Measurements from ENCODE around the gene RXRG. TPM values are rescaled to one million over a fixed set of nuclear protein-coding genes. Genes with fewer than 3 reads are reported as not detected.

RXRG gene
- total and polyA plus RNA-seq, 2 donors (not counting 3 experiments of a cell fraction or from before 2014, with no cell fraction given) = not detected

DNA sequence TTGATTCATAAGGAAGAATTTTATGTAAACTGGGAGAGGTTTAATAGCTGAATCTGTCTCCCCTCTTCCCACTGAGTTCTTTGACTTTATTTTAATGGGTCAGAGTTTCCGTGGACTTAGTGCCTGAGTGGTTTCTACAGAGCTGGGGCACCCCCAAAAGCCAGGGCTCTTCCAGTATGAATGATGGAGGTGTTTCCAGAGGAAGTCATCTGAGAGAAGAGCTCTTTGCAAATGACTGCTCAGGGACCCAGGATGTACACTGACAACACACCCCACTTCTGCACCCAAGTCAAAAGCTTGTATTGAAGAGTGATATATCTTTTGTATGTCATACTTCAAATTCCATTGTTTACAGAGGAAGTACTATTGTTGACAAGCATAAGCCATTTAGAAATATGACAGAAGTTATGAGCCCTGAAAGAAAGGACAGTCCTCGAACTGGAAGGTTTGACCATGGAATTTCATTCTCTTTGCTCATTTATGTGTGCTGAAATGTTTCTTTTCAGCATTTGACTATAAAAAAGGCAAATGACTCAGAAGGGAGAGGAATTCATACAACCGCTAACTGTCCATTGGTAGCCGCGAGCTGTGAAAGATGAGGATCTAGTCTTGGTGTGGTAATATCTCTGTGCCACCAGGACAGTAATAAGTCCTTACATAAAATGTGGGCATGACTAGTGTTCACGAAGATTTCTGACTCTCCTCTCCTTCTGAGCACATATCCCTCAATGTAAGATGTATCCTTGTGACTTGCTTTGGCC is 63.0 kb downstream of the RXRG start:
- ChIA-PET CTCF (interaction anchor here (0.9 to 1.9 kb wide), 5 partner anchors 12 to 211 kb away, joined by 3 to 9 read pairs (median 4); no protein-coding TSS in a partner anchor), POLR2A (no interaction called here)
- no peak overlapping the region for H3K27ac ChIP-seq (ENCODE audit: insufficient read depth, low read depth, low read length)
- H4K20me1 ChIP-seq (replicated peaks; ENCODE audit: control insufficient read depth, extremely low read depth, insufficient read depth, low read length) = no peaks in the 10 kb centered on the region
- no peak overlapping the region for H3K9ac ChIP-seq (replicated peaks; ENCODE audit: extremely low read depth, insufficient read depth, low read length)
- H3K4me2 ChIP-seq (ENCODE audit: insufficient read depth, low read length) = no peak overlapping the region
- no peaks in the 10 kb centered on the region for H3K36me3 ChIP-seq (ENCODE audit: control insufficient read depth in 2 of 2, extremely low read depth in 1 of 2, insufficient read depth in 2 of 2, low read length in 2 of 2)
- no peaks in the 10 kb centered on the region for H3K9me3 ChIP-seq (replicated peaks; ENCODE audit: control insufficient read depth, insufficient read depth, low read length)
- H3K4me3 ChIP-seq (replicated peaks in 1 of 3; ENCODE audit: insufficient read depth in 1 of 3, low read depth in 1 of 3, low read length in 3 of 3) = no peak overlapping the region
- no peaks in the 10 kb centered on the region for H3K9me1 ChIP-seq (replicated peaks; ENCODE audit: control insufficient read depth, extremely low read depth, insufficient read depth, low read length)
- TF ChIP-seq POLR2A (IDR thresholded peaks at IDR 0.05; ENCODE audit: low read depth, low read length) (no peak), EZH2 (IDR thresholded peaks at IDR 0.05; ENCODE audit: borderline replicate concordance, low read depth, low read length, severe bottlenecking) (no peak), GATA2 (IDR thresholded peaks at IDR 0.05; ENCODE audit: insufficient read depth, insufficient read length, low read depth, low read length) (no peak), MYC (IDR thresholded peaks at IDR 0.05; ENCODE audit: low read depth, low read length) (no peak), POLR2AphosphoS5 (IDR thresholded peaks at IDR 0.05; ENCODE audit: insufficient read depth, low read depth, low read length) (no peak), FOS (IDR thresholded peaks at IDR 0.05; ENCODE audit: borderline replicate concordance, insufficient read depth, low read length) (no peak), JUN (IDR thresholded peaks at IDR 0.05; ENCODE audit: borderline replicate concordance, insufficient read depth, insufficient read length, low read depth) (no peak)
- TF ChIP-seq, protein P1, sequence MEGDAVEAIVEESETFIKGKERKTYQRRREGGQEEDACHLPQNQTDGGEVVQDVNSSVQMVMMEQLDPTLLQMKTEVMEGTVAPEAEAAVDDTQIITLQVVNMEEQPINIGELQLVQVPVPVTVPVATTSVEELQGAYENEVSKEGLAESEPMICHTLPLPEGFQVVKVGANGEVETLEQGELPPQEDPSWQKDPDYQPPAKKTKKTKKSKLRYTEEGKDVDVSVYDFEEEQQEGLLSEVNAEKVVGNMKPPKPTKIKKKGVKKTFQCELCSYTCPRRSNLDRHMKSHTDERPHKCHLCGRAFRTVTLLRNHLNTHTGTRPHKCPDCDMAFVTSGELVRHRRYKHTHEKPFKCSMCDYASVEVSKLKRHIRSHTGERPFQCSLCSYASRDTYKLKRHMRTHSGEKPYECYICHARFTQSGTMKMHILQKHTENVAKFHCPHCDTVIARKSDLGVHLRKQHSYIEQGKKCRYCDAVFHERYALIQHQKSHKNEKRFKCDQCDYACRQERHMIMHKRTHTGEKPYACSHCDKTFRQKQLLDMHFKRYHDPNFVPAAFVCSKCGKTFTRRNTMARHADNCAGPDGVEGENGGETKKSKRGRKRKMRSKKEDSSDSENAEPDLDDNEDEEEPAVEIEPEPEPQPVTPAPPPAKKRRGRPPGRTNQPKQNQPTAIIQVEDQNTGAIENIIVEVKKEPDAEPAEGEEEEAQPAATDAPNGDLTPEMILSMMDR (IDR thresholded peaks at IDR 0.05; ENCODE audit: extremely low read depth in 1 of 2, insufficient read depth in 1 of 2, low read depth in 1 of 2, low read length in 2 of 2) = no peak
- TF ChIP-seq, protein P2, sequence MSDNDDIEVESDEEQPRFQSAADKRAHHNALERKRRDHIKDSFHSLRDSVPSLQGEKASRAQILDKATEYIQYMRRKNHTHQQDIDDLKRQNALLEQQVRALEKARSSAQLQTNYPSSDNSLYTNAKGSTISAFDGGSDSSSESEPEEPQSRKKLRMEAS (IDR thresholded peaks at IDR 0.05; ENCODE audit: insufficient read depth, insufficient read length) = no peak
- H3K79me2 ChIP-seq (ENCODE audit: control insufficient read depth, insufficient read depth, low read length) = no peaks in the 10 kb centered on the region
- intact Hi-C loops (cut with micrococcal nuclease) (no loop called here), dilution Hi-C loops (cut with MboI; ENCODE audit: extremely low pct_ligation_motif_present, low sequenced_read_pairs) (no loop called here)
- FAIRE-seq (no peak), DNase-seq (ENCODE audit: low read depth, low spot score) (no peak)
- peaks cover under 1% of the 10 kb centered on the region for H3K4me1 ChIP-seq (ENCODE audit: control insufficient read depth, extremely low read depth, insufficient read depth, low read length)
- BruUV-seq (replicated peaks) = no TSS peak
- no peak overlapping the region for H2AFZ ChIP-seq (ENCODE audit: low read depth, low read length)
- H3K27me3 ChIP-seq (ENCODE audit: control insufficient read depth in 2 of 2, insufficient read depth in 2 of 2, low read length in 2 of 2) = peaks cover 10 to 12% of the 10 kb centered on the region in 2 experiments

Data from endothelial cell of umbilical vein (primary cell).